ENCODE data around the gene GPR176. TPM values are rescaled to one million over a fixed set of nuclear protein-coding genes. Genes with fewer than 3 reads are reported as not detected.

The GPR176 gene, protein sequence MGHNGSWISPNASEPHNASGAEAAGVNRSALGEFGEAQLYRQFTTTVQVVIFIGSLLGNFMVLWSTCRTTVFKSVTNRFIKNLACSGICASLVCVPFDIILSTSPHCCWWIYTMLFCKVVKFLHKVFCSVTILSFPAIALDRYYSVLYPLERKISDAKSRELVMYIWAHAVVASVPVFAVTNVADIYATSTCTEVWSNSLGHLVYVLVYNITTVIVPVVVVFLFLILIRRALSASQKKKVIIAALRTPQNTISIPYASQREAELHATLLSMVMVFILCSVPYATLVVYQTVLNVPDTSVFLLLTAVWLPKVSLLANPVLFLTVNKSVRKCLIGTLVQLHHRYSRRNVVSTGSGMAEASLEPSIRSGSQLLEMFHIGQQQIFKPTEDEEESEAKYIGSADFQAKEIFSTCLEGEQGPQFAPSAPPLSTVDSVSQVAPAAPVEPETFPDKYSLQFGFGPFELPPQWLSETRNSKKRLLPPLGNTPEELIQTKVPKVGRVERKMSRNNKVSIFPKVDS
- total RNA-seq (2022; extraction: Qiagen RNA extraction): 8.6 to 12.9 TPM (median 9.8 TPM) in 5 replicates

DNA sequence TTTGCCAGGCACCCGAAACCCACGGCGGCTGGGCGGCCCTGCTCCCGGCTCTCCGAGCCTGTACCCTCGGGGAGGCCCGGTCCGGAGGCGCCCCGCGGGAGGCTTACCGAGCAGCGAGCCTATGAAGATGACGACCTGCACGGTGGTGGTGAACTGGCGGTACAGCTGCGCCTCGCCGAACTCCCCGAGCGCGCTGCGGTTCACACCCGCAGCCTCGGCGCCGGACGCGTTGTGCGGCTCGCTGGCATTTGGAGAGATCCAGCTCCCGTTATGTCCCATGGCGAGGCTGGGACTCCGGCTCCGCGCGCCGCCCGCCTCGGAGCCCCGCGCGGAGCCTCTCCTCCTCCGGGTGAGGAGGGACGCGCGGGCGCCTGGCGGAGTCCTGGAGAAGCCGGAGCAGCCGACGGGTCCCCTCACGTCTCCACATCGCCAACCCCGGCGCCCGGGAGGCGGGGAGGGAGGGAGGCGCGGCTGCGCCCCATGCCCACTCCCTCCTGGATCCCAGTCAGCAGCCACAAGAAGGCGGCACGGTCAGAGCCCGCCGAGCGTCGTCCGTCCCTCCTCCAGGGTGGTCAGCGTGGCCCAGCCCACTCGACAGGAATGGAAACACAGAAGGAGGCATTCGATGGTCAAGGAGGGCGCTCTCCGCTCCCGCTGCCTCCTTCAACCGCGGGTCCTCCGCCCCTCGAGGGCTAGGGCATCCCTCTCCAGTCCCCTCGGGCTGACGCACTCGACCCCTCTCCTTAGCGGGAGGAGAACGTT is at the start of gene GPR176:
Gene GPR176, minus strand, starts transcription at position 519 of the 762 bp plus-strand sequence. Its CDS starts 240 bp downstream, at position 279.

DNA sequence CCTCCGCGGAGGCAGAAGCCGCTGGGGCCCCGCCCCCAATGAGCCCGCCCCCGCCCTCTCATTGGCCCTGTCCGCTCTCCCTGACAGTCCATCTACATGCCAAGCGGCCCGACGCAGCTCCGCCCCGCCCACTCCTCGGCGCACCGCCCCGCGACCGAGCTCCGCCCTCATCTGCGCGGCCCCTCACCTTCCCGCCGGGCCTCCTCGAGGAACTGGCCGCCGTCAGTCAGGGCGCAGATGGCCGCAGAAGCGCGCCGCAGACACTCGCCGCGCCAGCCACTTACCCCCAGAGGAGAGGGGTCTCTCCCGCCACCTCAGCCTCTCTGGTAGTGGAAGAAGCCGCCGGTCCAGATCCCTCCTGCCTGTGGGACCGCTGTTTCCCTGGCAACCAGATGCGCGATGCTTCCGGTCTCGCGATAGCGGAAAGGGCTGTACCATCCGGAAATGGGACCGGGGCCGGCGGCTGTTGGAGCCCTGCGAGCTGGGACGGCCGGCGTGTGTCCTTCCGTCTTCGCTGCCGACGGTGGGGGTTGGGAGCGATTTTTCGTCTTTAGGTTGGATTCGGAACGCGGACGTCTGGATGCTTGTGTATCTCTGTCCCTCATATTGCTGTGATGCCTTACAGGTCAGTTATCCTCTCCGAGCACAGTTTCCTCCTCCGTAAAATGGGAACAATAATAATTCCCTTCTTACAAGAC is 137.5 kb downstream of the GPR176 start, which contains the start of gene FSIP1:
Gene FSIP1, minus strand, starts transcription at position 401 of the 698 bp plus-strand sequence. CDS start 6,317 bp downstream, outside the sequence.

Other genes starting within 250 kb of the GPR176 start
- 0.52 to 1.4 TPM (median 0.90 TPM) in 5 replicates for gene FSIP1, start 137.4 kb downstream of the GPR176 start, total RNA-seq (2022; extraction: Qiagen RNA extraction)
- 16.5 to 19.7 TPM (median 17.7 TPM) in 5 replicates for gene EIF2AK4, start 13.8 kb upstream of the GPR176 start, total RNA-seq (2022; extraction: Qiagen RNA extraction)
- gene SRP14, start 118.9 kb upstream of the GPR176 start, total RNA-seq (2022; extraction: Qiagen RNA extraction): 230 to 254 TPM (median 251 TPM) in 5 replicates
- 1.4 to 2.4 TPM (median 1.8 TPM) in 5 replicates for gene BMF, start 188.6 kb upstream of the GPR176 start, total RNA-seq (2022; extraction: Qiagen RNA extraction)
- gene BUB1B, start 240.8 kb upstream of the GPR176 start, total RNA-seq (2022; extraction: Qiagen RNA extraction): 23.2 to 35.7 TPM (median 26.7 TPM) in 5 replicates

Data from A549 treated with AZD2906 at 1 μM for 4 hours (cell line).